ENCODE measurements around the gene ARHGAP23.
"Not testable (repeated sequence)": the region's sequence is repeated elsewhere in the genome, so short reads cannot be mapped to it uniquely, and the experiment has no call there.

ARHGAP23 gene

DNA sequence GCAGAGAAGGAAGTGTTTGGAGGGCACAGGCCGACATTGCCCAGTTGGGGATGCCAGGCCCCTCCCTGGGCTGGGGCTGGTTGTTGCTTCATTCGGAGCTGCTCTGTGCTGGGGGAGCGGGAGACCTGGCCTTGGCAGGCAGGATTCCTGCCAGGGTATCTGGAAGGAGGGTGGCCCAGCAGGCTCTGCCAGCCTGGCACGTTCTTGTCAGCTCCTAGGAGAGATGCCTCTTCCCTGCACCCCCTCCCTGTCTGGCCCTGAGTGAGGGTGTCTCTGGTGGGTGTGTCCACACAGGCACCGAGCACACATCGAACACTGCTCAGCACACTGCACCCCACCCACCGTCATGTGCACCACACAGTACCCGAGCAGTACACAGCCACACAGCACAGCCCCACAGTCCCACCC, 35.2 kb downstream of the ARHGAP23 start:
- DNase-seq, result no peak

DNA sequence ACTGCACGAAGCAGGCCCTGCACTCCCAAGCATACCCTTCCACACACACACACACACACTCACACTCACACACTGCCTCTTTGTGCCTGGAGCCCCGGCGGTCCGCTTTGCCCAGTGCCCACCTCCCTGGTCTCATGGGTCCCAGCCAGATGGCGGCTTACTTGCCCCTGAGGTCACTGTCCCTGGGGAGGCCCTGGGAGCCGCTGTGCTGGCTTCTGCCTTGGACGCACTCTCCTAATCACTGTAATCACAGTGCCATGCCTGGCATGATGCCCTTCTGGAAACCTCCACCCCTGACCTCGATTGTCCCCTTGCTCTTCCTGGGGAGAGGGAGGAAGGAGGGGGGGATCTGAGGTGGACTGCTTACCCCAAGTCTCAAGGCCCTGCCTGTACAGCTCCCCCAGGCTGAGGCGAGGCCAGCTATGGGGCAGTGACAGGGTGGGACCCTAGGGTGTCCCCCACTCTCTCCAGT, 36.0 kb downstream of the ARHGAP23 start:
- DNase-seq, result no peak

DNA sequence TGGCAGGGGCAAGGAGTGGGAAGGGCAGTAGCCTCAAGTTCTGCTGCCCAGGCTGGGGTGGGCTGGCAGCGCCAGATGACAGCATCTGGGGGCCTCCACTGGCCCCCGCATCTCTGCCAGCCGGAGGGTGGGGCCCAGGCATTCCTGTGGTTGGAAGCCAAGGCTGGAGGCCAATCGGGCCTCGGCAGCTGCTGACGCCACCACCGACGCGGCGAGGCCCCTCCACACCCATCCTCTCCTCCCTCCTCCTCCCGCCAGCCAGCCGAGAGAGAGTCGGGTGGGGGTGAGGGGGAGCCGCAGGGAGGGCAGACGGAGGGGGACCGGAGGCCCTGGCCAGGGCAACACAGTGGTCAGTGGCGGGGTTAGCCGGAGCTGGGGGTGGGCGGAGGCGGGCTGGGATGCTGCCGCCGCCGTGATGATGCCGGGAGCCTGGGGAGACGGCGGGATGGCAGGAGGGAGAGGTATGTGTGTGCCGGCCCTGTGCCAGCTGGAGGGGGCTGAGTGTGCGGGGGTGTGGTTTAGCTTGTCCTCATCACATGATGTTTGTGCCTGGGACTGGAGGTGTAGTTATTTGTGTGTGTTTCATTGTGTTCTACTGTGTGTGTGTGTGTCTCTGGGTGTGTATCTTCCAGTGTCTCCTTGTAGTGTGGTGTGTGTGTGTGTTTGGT, 36.6 kb downstream of the ARHGAP23 start:
- DNase-seq, result peak; percentile 90

DNA sequence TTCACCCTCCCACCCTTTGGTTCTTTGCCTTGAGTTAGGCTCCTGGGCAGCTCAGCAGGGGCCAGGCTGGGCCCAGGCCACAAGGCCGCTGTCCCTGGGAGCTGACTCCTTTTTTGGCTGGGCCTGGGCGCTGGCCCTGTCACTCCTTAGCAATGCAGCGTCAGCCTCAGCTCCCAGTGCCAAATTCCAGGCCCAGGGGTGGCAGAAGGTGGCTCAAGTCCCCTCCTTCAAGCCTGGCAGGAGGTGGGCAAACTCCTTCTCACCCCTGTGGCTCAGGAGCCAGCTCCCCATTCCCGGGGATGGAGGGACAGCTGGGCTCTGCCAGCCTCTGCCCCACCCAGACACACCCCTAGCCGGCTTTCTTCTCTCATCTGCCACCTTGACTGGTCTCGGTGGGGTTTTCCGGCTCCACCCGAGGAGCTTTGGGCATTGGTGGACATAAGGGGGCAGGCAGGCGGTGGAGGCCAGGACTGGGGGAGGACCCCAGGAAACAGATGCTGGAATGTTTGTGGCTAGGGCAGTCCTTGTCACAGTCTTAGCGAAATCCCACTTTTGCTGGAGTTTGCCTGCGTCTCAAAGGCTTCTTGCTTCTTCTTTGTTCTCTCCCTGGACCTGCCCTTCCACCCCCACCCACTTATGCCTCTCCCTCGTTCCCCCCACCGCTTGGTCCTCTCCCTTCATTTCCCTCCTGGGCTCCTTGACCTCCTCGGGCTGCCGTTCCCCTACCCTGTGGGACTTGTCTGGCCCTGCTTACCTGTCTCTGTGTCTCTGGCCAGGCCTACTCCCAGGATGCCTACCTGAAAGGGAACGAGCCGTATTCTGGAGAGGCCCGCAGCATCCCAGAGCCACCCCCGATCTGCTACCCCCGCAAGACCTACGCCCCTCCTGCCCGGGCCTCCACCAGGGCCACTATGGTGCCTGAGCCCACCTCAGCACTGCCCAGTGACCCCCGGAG, 37.4 kb downstream of the ARHGAP23 start:
- DNase-seq, result no peak

DNA sequence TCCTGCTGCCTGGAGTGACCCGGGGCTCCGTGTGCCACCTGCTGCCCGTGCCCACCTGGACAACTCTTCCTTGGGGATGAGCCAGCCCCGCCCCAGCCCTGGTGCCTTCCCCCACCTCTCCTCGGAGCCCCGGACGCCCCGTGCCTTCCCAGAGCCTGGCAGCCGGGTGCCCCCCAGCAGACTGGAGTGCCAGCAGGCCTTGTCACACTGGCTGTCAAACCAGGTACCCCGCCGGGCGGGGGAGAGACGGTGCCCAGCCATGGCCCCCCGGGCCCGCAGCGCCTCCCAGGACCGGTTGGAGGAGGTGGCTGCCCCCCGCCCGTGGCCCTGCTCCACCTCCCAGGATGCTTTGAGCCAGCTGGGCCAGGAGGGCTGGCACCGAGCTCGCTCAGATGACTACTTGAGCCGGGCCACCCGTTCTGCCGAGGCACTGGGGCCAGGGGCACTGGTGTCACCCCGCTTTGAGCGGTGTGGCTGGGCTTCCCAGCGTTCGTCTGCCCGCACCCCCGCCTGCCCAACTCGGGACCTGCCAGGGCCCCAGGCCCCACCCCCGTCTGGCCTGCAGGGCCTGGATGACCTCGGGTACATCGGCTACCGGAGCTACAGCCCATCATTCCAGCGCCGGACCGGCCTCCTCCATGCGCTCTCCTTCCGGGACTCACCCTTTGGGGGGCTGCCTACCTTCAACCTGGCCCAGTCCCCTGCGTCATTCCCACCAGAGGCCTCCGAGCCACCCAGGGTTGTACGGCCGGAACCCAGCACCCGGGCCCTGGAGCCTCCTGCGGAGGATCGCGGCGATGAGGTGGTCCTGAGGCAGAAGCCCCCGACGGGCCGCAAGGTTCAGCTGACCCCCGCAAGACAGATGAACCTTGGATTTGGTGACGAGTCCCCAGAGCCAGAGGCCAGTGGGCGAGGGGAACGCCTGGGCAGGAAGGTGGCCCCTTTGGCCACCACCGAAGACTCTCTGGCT, 38.4 kb downstream of the ARHGAP23 start:
- no peak for DNase-seq

DNA sequence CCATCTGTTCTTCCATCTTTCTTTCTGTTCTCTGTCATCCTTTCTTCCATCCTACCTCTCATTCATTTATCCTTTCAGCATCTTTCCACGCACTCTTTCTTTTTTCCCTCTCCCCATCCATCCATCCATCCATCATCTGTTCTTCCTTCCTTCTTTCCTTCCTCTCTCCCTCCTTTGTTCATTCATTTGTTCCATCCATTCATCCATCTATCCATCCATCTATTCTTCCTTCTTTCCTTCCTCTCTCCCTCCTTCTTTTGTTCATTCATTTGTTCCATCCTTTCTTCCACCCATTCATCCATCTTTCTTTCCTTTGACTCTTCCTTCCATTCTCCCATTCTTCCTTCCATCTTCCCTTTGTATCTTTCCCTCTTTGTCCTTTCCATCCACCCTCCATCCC, 39.2 kb downstream of the ARHGAP23 start:
- no peak for DNase-seq

DNA sequence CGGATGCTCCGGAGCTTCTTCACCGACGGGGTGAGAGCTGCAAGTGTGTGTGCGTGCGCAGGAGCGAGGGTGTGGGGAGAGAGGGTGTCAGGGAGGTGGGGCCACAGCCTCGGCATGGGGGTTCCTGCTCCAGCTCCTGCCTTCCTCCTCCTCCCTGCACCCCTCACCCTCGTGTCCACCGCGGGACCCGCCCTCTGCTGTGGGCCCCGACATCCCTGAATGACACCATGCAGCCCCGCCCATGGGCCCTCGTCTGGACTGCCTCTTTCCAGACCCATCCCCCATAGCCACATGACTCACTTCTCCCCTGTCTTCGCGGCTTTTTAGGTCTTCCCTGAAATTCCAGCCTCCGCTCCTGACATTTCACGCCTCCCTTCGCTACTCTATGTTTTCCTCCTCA, 41.6 kb downstream of the ARHGAP23 start:
- no peak for DNase-seq

DNA sequence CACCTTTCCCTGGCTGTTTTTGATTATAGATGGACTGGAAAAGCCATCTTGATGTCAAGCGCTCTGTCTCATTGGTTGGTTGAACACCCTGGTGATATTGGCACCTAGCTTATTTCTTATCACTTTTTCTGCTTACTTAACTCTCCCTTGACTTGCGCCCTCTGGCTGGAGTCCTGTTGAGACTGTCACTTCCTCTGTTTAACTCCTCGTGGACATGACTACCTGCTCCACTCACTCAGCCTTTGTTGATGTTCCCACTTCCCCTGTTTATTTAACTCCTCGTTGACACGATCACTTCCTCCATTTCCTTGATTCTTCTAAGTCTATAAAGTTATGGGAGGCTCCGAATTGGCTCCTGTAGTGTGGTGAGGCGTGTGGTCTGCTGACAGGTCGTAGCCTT, 43.0 kb downstream of the ARHGAP23 start:
- DNase-seq, result not testable (repeated sequence)

DNA sequence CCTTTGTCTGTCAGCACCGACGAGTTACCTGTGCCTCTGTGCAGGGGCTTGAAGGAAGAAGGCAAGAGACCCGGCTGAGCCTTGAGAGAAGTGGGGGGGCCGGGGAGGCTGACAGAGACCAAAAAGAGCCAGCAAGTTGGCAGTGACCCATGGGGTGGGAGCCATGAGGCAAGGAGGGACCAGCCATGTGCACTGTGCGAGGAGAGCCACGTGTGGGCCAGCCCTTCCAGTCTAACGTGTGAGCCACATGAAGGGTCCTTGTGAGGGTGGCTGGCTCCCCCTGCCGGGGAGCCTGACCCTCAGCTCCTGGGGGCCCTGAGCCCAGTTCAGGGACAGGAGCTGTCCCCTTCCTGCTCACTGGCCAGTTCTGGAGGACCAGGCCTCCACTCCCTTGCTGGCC, 46.4 kb downstream of the ARHGAP23 start:
- DNase-seq, result not testable (repeated sequence)

DNA sequence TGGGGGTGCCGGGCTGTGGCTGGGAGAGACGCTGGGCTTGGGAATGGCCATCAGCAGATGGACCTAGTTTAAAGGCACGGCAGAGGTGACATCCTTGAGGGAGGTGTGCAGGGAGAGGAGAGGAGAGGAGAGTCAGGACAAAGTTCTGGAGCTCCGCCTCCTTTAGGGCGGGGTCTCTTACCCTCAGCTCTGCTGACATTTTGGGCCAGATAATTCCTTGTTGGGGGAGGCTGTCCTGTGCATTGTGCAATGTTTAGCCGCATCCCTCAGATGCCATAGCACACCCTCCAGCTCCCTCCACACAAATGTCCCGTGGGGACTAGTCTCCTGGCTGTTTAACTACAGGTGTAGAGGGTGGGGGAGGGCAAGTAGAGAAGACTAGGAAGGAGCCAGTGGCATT, 48.3 kb downstream of the ARHGAP23 start:
- DNase-seq, result no peak

DNA sequence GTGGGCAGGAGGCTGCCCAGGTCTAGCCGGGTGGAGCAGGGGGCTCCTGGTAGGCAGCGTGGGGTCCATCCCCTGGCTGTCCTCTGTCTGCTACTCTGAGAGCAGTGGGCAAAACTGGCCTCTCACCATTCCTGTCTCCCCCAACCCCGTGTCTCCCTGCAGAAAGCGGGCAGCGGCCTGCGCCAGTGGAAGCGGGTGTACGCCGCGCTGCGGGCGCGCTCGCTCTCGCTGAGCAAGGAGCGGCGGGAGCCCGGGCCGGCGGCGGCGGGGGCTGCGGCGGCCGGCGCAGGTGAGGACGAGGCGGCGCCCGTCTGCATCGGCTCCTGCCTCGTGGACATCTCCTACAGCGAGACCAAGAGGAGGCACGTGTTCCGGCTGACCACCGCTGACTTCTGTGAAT, 49.2 kb downstream of the ARHGAP23 start:
- not testable (repeated sequence) for DNase-seq

DNA sequence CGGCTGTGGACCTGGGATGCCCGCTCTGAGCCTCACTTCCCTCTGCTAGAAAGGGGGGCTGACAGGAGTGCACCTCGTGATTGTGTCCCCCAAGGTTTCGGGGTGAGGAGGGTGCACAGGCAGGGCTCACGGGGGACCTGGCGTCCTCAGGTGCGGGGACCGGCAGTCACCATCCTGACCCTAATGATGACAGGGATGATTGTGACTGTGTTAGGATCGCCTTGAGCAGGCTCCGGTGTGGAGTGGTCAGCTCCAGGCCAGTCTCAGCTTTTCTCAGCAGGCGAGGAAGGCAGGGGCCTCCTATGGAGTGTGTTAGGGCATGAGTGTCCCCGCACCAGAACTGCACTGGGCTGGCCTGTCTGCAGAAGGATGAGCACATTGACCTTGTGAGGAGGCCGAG, 49.7 kb downstream of the ARHGAP23 start:
- DNase-seq, result not testable (repeated sequence)

DNA sequence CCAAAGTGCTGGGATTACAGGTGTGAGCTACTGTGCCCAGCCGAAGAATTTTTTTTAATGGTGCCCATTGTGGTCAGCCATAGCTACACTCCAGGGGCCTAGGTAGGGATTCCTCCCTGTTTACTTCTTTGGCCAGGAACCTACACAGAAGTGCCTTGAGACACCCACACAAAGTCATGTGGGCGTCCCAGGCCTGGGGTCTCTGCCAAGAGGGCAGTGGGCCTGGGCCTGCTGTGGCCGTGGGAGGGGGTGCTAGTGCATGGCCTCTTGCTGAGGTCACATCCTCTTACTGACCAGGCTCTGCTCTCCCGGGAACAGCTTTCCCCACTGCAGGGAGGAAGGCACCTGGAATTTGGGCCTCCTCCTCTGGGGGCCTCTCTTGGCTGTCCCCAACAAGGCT, 50.4 kb downstream of the ARHGAP23 start:
- DNase-seq, result not testable (repeated sequence)

DNA sequence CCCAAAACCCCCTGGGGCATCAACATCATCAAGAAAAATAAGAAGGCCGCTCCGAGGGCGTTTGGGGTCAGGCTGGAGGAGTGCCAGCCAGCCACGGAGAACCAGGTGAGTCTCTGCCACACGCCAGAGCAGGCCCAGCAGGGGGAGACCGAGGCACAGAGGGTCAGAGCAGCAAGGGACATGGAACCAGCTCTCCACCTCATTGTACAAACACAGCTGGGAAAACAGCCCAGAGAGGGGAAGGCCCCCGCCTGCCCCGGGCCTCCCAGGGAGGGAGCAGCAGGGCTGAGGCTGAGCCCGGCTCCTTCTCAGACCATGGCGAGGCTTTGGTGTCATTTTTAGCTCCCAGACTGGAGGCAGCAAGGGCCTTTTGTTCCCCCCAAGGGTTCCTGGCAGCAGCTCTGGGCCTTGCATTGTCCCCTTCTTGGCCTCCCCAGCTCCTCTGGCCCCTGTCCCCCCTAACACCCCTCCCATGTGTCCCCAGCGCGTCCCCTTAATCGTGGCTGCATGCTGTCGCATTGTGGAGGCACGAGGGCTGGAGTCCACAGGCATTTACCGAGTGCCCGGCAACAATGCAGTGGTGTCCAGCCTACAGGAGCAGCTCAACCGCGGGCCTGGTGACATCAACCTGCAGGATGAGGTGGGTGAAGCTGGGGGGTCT, 53.9 kb downstream of the ARHGAP23 start:
- DNase-seq, result not testable (repeated sequence)

DNA sequence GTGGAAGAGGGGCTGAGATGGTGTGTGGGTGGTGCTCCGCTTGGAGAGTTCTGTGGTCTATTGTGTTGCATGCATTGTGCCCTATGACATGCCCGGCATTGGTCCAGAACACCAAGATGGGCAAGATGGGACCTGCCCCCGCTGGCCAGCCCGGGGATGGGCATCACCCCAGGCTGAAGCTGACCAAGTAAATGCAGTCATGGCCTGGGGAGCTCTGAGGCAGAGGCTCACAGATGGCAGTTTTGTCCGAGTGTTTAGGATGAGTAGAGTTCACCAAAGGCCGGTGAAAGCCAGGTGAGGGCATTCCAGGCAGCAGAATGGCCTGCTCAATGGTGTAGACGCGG, 54.4 kb downstream of the ARHGAP23 start:
- not testable (repeated sequence) for DNase-seq

DNA sequence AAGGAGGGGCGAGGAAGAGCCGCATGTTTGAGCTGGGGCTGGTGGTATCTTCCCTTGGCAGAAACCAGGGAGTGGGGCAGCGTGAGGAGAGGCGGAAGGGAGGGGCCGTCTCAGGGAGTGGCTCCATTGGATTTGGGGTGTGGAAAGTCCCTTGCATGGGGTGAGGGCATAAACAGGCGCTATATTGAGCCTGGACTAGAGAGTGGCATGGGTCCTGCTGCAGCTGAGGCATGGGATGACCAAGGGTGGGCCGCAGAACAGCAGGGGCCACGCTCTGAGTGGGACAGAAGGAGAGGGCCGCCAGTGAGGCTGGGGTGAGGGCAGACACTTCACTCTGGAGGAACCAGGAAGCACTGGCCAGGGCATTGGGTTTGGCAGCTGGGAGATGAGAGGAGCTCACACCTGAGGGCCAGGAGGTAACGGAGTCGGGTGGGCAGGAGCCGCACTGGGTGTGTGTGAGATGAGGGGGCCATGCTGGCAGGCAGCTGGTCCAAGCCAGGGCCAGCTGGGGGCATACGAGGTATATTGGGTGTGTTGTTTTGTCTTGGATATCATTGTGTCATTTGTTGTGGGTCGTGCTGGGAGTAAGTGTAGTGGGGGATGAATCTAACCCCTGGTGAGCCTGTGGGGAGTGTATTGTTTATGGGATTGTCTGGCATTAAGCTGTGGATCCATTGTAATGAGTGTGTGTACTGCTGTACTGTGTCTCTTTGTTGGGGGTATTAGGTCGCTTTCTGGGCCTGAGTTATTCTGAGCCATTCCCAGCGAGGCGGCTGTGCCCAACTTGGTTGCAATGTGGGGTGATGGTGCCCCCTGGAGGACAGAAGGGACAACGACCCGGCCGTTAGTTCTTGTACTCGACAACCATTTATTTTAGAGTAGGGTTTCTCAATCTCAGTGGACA, 56.2 kb downstream of the ARHGAP23 start:
- peak; percentile 25 for DNase-seq

DNA sequence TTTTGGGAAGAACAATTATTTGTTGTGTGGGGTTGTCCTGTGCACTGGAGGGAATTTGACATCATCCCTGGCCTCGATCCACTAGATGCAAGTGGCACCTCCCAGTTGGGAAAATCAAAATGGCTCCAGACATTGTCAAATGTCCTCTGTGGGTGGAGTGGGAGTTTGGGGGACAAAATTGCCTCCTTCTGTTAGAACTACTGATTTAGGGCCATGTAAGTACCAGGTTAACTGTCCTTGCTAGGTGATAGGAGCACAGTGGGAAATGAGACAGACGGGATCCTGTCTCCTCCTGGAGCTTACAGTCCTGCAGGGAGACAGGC, 56.8 kb downstream of the ARHGAP23 start:
- DNase-seq, result no peak

DNA sequence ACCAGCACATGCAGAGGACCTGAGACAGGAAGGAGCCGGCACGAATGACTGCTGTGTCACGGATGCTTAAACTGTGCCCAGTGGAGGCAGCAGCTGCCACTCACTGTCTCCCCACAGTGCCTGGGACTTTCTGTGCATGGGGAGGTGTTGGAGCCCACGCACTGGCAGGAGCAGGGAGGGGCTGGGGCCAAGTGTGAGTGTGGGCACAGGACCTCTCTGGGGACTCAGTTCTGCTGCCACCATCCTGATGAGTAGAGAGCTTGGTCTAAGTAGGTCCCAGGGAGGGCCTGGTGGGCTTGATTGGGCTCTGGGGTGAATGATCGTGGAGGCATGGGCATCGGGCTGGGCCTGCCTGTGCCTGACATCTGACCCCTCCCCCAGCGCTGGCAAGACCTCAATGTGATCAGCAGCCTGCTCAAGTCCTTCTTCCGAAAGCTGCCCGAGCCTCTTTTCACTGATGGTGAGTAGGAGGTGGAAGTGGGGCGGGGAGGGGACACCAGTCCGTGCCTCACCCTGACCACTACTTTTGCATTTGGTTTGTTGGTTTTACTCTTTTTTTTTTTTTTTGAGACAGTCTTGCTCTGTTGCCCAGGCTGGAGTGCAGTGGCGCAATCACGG, 57.5 kb downstream of the ARHGAP23 start:
- peak; percentile 11 for DNase-seq

DNA sequence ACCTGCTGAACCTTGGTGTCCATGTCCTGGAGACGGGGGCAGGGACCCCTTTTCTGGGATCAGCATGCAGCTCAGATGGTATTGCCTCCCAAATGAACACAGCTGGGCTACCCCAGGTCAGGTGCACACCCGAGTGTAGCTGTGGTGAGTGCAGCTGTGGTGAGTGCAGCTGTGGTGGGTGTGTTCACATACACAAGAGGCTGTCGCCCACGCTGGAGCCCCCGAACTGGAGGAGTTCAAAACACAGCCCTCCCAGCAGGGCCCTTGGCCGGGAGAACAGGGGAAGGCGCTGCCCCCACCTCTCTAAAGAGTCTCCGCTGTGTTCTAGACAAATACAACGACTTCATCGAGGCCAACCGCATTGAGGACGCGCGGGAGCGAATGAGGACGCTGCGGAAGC, 61.5 kb downstream of the ARHGAP23 start:
- not testable (repeated sequence) for DNase-seq

DNA sequence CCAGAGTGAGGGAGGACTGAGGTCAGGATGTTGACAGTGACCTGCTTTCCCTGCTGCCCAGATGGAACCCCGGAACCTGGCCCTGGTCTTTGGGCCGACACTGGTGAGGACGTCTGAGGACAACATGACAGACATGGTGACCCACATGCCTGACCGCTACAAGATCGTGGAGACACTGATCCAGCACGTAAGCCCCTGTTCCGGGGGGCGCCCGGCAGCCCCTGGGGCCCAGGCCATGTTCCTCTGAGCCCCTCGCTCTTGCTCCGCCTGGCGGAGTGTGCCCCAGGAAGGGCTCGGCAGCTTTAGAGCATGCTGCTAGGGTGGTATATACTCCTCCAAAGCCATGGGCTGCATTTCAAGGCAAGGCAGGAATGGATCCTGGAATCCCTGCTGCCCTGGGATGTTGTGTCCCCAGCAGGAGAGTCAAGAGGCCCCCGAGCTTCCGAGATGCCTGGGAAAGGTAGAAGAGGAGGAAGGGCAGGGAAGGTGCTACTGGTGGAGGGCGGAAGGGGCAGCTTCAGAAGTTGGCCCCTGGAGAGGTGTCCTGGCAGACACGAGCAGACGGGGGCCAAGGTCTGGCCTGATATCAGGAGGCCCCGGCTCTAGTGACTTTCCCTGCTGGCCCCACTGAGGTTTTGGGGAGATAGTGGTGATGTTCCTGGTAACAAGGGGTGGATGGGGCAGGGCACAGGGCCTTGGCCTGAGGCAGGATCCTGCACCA, 63.2 kb downstream of the ARHGAP23 start:
- not testable (repeated sequence) for DNase-seq

Data from kidney glomerular epithelial cell (primary cell).